Measurements from ENCODE around the gene OR51V1. TPM values are rescaled to one million over a fixed set of nuclear protein-coding genes. Genes with fewer than 3 reads are reported as not detected.

Gene OR51V1
- total RNA-seq, 1 experiment from 2014 or later: not detected

Other genes starting within 250 kb of the OR51V1 start
- not detected in 2 replicates for gene OR51A2, start 245.0 kb downstream of the OR51V1 start, total RNA-seq (2014; rRNA removed; shearing (Covaris generic))
- not detected in 2 replicates for gene OR51L1, start 205.8 kb downstream of the OR51V1 start, total RNA-seq (2014; rRNA removed; shearing (Covaris generic))
- gene OR52J3, start 154.2 kb downstream of the OR51V1 start, total RNA-seq (2014; rRNA removed; shearing (Covaris generic)): not detected in 2 replicates
- not detected in 2 replicates for gene OR52E2, start 141.1 kb downstream of the OR51V1 start, total RNA-seq (2014; rRNA removed; shearing (Covaris generic))
- gene OR52E1, start 131.1 kb downstream of the OR51V1 start, total RNA-seq (2014; rRNA removed; shearing (Covaris generic)): not detected in 2 replicates
- not detected in 2 replicates for gene OR52A5, start 62.3 kb downstream of the OR51V1 start, total RNA-seq (2014; rRNA removed; shearing (Covaris generic))
- 0.05 TPM in 1 of 2 replicates, not detected in the other for gene OR52A1, start 45.9 kb downstream of the OR51V1 start, total RNA-seq (2014; rRNA removed; shearing (Covaris generic))
- gene HBB, start 26.4 kb upstream of the OR51V1 start, total RNA-seq (2014; rRNA removed; shearing (Covaris generic)): not detected in 2 replicates
- gene HBD, start 33.8 kb upstream of the OR51V1 start, total RNA-seq (2014; rRNA removed; shearing (Covaris generic)): not detected in 2 replicates
- gene HBG1, start 49.2 kb upstream of the OR51V1 start, total RNA-seq (2014; rRNA removed; shearing (Covaris generic)): not detected in 2 replicates
- 1.4 and 4.4 TPM in 2 replicates for gene HBG2, start 54.1 kb upstream of the OR51V1 start, total RNA-seq (2014; rRNA removed; shearing (Covaris generic))
- gene HBE1, start 69.3 kb upstream of the OR51V1 start, total RNA-seq (2014; rRNA removed; shearing (Covaris generic)): 21.8 and 22.2 TPM in 2 replicates
- gene OR51B4, start 101.3 kb upstream of the OR51V1 start, total RNA-seq (2014; rRNA removed; shearing (Covaris generic)): 9.0 and 10.7 TPM in 2 replicates
- 0.53 and 0.83 TPM in 2 replicates for gene OR51B2, start 123.6 kb upstream of the OR51V1 start, total RNA-seq (2014; rRNA removed; shearing (Covaris generic))
- 15.1 and 15.8 TPM in 2 replicates for gene OR51B5, start 142.8 kb upstream of the OR51V1 start, total RNA-seq (2014; rRNA removed; shearing (Covaris generic))
- gene OR51B6, start 150.8 kb upstream of the OR51V1 start, total RNA-seq (2014; rRNA removed; shearing (Covaris generic)): not detected in 2 replicates
- gene OR51M1, start 183.1 kb upstream of the OR51V1 start, total RNA-seq (2014; rRNA removed; shearing (Covaris generic)): not detected in 2 replicates
- not detected in 2 replicates for gene OR51Q1, start 221.4 kb upstream of the OR51V1 start, total RNA-seq (2014; rRNA removed; shearing (Covaris generic))
- 0.63 TPM in 1 of 2 replicates, not detected in the other for gene OR51I1, start 240.8 kb upstream of the OR51V1 start, total RNA-seq (2014; rRNA removed; shearing (Covaris generic))
- gene OR51I2, start 248.6 kb upstream of the OR51V1 start, total RNA-seq (2014; rRNA removed; shearing (Covaris generic)): not detected in 2 replicates